Measurements from ENCODE around the gene MYMK. TPM values are rescaled to one million over a fixed set of nuclear protein-coding genes. Genes with fewer than 3 reads are reported as not detected.

MYMK gene
- total and polyA plus RNA-seq, 7 donors, result not detected

- intact Hi-C loops (cut with DNase I), result no loop called here
- H3K4me1 ChIP-seq, result peaks cover 0 to 34% (median 28%) of the 10 kb centered on the region in 4 donors
- no peaks in the 10 kb centered on the region for H3K9me3 ChIP-seq
- DNase-seq, result peak; percentile 84
- H3K27ac ChIP-seq, result peak overlapping the region in 3 of 4 donors; percentile 33 to 52 (median 36)
- H3K27me3 ChIP-seq, result no peaks in the 10 kb centered on the region
- peak overlapping the region in 1 of 4 donors; percentile 14 for H3K4me3 ChIP-seq
- TF ChIP-seq EP300 (IDR thresholded peaks at IDR 0.05) (no peak), CTCF (IDR thresholded peaks at IDR 0.05) (no peak), POLR2AphosphoS5 (IDR thresholded peaks at IDR 0.05) (no peak), POLR2A (IDR thresholded peaks at IDR 0.05) (no peak)
- 38 to 65% methylated on average over 18 of the region's 18 CpGs for WGBS, 2 donors
- H3K36me3 ChIP-seq, result no peaks in the 10 kb centered on the region
Measured at GRCh38 chr9:133527444-133527920, 2.7 kb upstream of the MYMK start.

GRCh38 chr9:133526721-133527321 lies 2.1 kb upstream of the MYMK start:
- WGBS, 2 donors, result 43 to 45% methylated on average over 21 of the region's 21 CpGs
- Histone ChIP-seq H3K27ac (peak overlapping the region in 2 of 4 donors; percentile 33 to 52), H3K4me3 (peak overlapping the region in 1 of 4 donors; percentile 14), H3K4me1 (peaks cover 0 to 34% (median 28%) of the 10 kb centered on the region in 4 donors), H3K9me3 (no peaks in the 10 kb centered on the region), H3K36me3 (no peaks in the 10 kb centered on the region), H3K27me3 (no peaks in the 10 kb centered on the region)
- no peak for TF ChIP-seq EP300 (IDR thresholded peaks at IDR 0.05)
- intact Hi-C loops (cut with DNase I), result no loop called here
- DNase-seq, result no peak

GRCh38 chr9:133525677-133526076 lies 918 bp upstream of the MYMK start:
- no peak overlapping the region for H3K27ac ChIP-seq
- 82 to 87% methylated on average over 8 of the region's 8 CpGs for WGBS, 2 donors
- no peaks in the 10 kb centered on the region for H3K9me3 ChIP-seq
- intact Hi-C loops (cut with DNase I), result no loop called here
- no peaks in the 10 kb centered on the region for H3K27me3 ChIP-seq
- H3K36me3 ChIP-seq, result no peaks in the 10 kb centered on the region
- no peak for TF ChIP-seq EP300 (IDR thresholded peaks at IDR 0.05)
- TF ChIP-seq POLR2AphosphoS5 (IDR thresholded peaks at IDR 0.05), result no peak
- TF ChIP-seq CTCF (IDR thresholded peaks at IDR 0.05), result no peak
- no peak for TF ChIP-seq POLR2A (IDR thresholded peaks at IDR 0.05)
- DNase-seq, result no peak
- H3K4me3 ChIP-seq, result no peak overlapping the region
- peaks cover 0 to 34% (median 28%) of the 10 kb centered on the region in 4 donors for H3K4me1 ChIP-seq

- 90 to 93% methylated on average over 5 of the region's 5 CpGs for WGBS, 2 donors
- Histone ChIP-seq H3K27ac (no peak overlapping the region), H3K36me3 (no peaks in the 10 kb centered on the region), H3K9me3 (no peaks in the 10 kb centered on the region), H3K27me3 (no peaks in the 10 kb centered on the region), H3K4me1 (peaks cover 0 to 33% (median 28%) of the 10 kb centered on the region in 4 donors), H3K4me3 (no peak overlapping the region)
- intact Hi-C loops (cut with DNase I), result no loop called here
- TF ChIP-seq POLR2A (IDR thresholded peaks at IDR 0.05) (no peak), POLR2AphosphoS5 (IDR thresholded peaks at IDR 0.05) (no peak), CTCF (IDR thresholded peaks at IDR 0.05) (no peak), EP300 (IDR thresholded peaks at IDR 0.05) (no peak)
- no peak for DNase-seq
Measured at GRCh38 chr9:133524146-133524545, 613 bp downstream of the MYMK start.

GRCh38 chr9:133523106-133523505 lies 1.7 kb downstream of the MYMK start:
- DNase-seq, result no peak
- intact Hi-C loops (cut with DNase I), result no loop called here
- Histone ChIP-seq H3K27ac (no peak overlapping the region), H3K36me3 (no peaks in the 10 kb centered on the region), H3K9me3 (no peaks in the 10 kb centered on the region), H3K27me3 (no peaks in the 10 kb centered on the region), H3K4me3 (no peak overlapping the region), H3K4me1 (peaks cover 0 to 23% (median 18%) of the 10 kb centered on the region in 4 donors)
- TF ChIP-seq CTCF (IDR thresholded peaks at IDR 0.05) (no peak), POLR2A (IDR thresholded peaks at IDR 0.05) (no peak), POLR2AphosphoS5 (IDR thresholded peaks at IDR 0.05) (no peak), EP300 (IDR thresholded peaks at IDR 0.05) (no peak)
- WGBS, 2 donors, result 78 to 91% methylated on average over 8 of the region's 8 CpGs

All from sigmoid colon (tissue), 7 donors.